Prostate gland (tissue), 2 donors: ENCODE measurements around the gene MPPED2. TPM values are rescaled to one million over a fixed set of nuclear protein-coding genes. Genes with fewer than 3 reads are reported as not detected.

ENCODE experiments used
- DNase-seq: peaks from one replicate; pipeline ENCODE4 v3.0.0-alpha.2; 2019; ENCODE audit warnings: low spot score
- H3K27ac ChIP-seq, 2 donors: fragments of 200-600 bp; sonication (generic); 2 replicates each; pipeline ENCODE4 v1.5.1; 2017 to 2019
- H3K27me3 ChIP-seq: fragments of 200-600 bp; sonication (generic); replicated peaks from 2 replicates; pipeline ENCODE4 v1.5.1; 2019; ENCODE audit not compliant: insufficient read depth
- H3K36me3 ChIP-seq, 2 donors: fragments of 200-600 bp; sonication (generic); 1 replicate in 1 of 2; 2 replicates in 1 of 2; pipeline versions ENCODE4 v1.5.1 to v1.8.1; 2017 to 2019
- H3K4me1 ChIP-seq: fragments of 200-600 bp; sonication (generic); replicated peaks from 2 replicates; pipeline ENCODE4 v1.5.1; 2019
- H3K4me3 ChIP-seq, 2 donors: fragments of 200-600 bp; sonication (generic); 2 replicates each; pipeline ENCODE4 v1.5.1; 2017 to 2019
- H3K9me3 ChIP-seq: fragments of 200-600 bp; sonication (generic); 2 replicates; pipeline ENCODE4 v1.5.1; 2017
- CTCF ChIP-seq, 4 experiments: fragments of 200-600 bp in 2 of 4; fragments of 450-650 bp in 2 of 4; sonication (generic) in 2 of 4; IDR thresholded peaks; 1 replicate in 3 of 4; 2 replicates in 1 of 4; pipeline ENCODE4 v1.5.1; 2016 to 2019; ENCODE audit warnings: antibody characterized with exemption in 4 of 4, mild to moderate bottlenecking in 2 of 4, moderate library complexity in 2 of 4
- POLR2A ChIP-seq: fragments of 450-650 bp; IDR thresholded peaks from one replicate; pipeline ENCODE4 v1.6.1; 2016; ENCODE audit warnings: antibody characterized with exemption, mild to moderate bottlenecking
- POLR2AphosphoS5 ChIP-seq: sonication (generic); formaldehyde crosslinking; IDR thresholded peaks from one replicate; pipeline ENCODE4 v1.6.1; 2017; ENCODE audit warnings: antibody characterized with exemption
- WGBS: methylation state at CpG from one replicate; pipeline ENCODE4 v1.1.5; 2018; 5-methylcytosine and 5-hydroxymethylcytosine counted together
- intact Hi-C: fragments of 100-400 bp; cut with DNase I; formaldehyde crosslinking; loops from one replicate; pipeline ENCODE4 v1.14.2; 2022
- total RNA-seq, 2 donors: library from RNA; depleted of rRNA; stranded (reverse); fragments of >200 nt; gene quantifications; one replicate each; pipeline ENCODE4 v1.1.0, GENCODE V29; 2016

MPPED2 gene
- total RNA-seq, 2 donors from 2014 or later, result 28.4 to 34.9 TPM

GRCh38 chr11:30368394-30368793, 217.8 kb downstream of the MPPED2 start:
- Histone ChIP-seq H3K9me3 (no peaks in the 10 kb centered on the region), H3K4me1 (no peaks in the 10 kb centered on the region), H3K27ac (no peak overlapping the region), H3K4me3 (no peak overlapping the region), H3K27me3 (no peaks in the 10 kb centered on the region), H3K36me3 (no peaks in the 10 kb centered on the region)
- intact Hi-C loops, result no loop called here
- TF ChIP-seq CTCF (IDR thresholded peaks at IDR 0.05) (no peak), POLR2A (no peak), POLR2AphosphoS5 (no peak)
- WGBS, result 88% methylated on average over 4 of the region's 4 CpGs
- no peak for DNase-seq

- DNase-seq, result no peak
- no peaks in the 10 kb centered on the region for H3K36me3 ChIP-seq
- H3K27ac ChIP-seq, result no peak overlapping the region
- H3K9me3 ChIP-seq, result no peaks in the 10 kb centered on the region
- no peaks in the 10 kb centered on the region for H3K27me3 ChIP-seq
- TF ChIP-seq CTCF (IDR thresholded peaks at IDR 0.05), result no peak
- TF ChIP-seq POLR2A, result no peak
- TF ChIP-seq POLR2AphosphoS5, result no peak
- no peaks in the 10 kb centered on the region for H3K4me1 ChIP-seq
- H3K4me3 ChIP-seq, result no peak overlapping the region
- 91% methylated on average over 3 of the region's 3 CpGs for WGBS
- intact Hi-C loops, result no loop called here
Measured at GRCh38 chr11:30365793-30366517, 220.2 kb downstream of the MPPED2 start.

- no peaks in the 10 kb centered on the region for H3K27me3 ChIP-seq
- H3K9me3 ChIP-seq, result no peaks in the 10 kb centered on the region
- TF ChIP-seq POLR2A, result no peak
- no peak for TF ChIP-seq POLR2AphosphoS5
- no peak for TF ChIP-seq CTCF (IDR thresholded peaks at IDR 0.05)
- H3K27ac ChIP-seq, result no peak overlapping the region
- H3K4me1 ChIP-seq, result no peaks in the 10 kb centered on the region
- no peaks in the 10 kb centered on the region for H3K36me3 ChIP-seq
- no peak for DNase-seq
- no peak overlapping the region for H3K4me3 ChIP-seq
- intact Hi-C loops, result no loop called here
- WGBS, result 84% methylated on average over 9 of the region's 9 CpGs
Measured at GRCh38 chr11:30364837-30365482, 221.2 kb downstream of the MPPED2 start.

- DNase-seq, result no peak
- H3K4me3 ChIP-seq, result no peak overlapping the region
- intact Hi-C loops, result no loop called here
Measured at GRCh38 chr11:30364139-30364836, 221.9 kb downstream of the MPPED2 start.

More at GRCh38 chr11:30364139-30364836, 221.9 kb downstream of the MPPED2 start:
- Histone ChIP-seq H3K27me3 (no peaks in the 10 kb centered on the region), H3K4me1 (no peaks in the 10 kb centered on the region), H3K27ac (no peak overlapping the region), H3K9me3 (no peaks in the 10 kb centered on the region), H3K36me3 (no peaks in the 10 kb centered on the region)
- 32% methylated on average over 7 of the region's 7 CpGs for WGBS
- no peak for TF ChIP-seq POLR2AphosphoS5
- no peak for TF ChIP-seq POLR2A
- no peak for TF ChIP-seq CTCF (IDR thresholded peaks at IDR 0.05)
